Astrocyte of the spinal cord (primary cell): ENCODE measurements around the gene GRPEL2.

Experiments
- DNase-seq: peaks from one replicate; pipeline ENCODE4 v3.0.0; 2011; ENCODE audit warnings: low read depth, low spot score
- H3K4me3 ChIP-seq: 2 replicates; pipeline ENCODE4 v1.5.1; 2011; ENCODE audit warnings: low read depth, mild to moderate bottlenecking, low read length, moderate library complexity
- CTCF ChIP-seq: IDR thresholded peaks from 2 replicates; pipeline ENCODE4 v1.5.1; 2012; ENCODE audit warnings: low read depth, mild to moderate bottlenecking, low read length, inconsistent platforms
- in situ Hi-C: cut with HindIII; loops from 2 replicates; pipeline ENCODE4 v1.10.0; 2017; ENCODE audit warnings: low sequenced_read_pairs

Gene GRPEL2

GRCh38 chr5:149381986-149382338 is 36.7 kb downstream of the GRPEL2 start:
- peak; percentile 58 for DNase-seq
- no peak overlapping the region for H3K4me3 ChIP-seq
- peak; percentile 97 for TF ChIP-seq CTCF
- in situ Hi-C loops: no loop called here

GRCh38 chr5:149382517-149383220 is 37.4 kb downstream of the GRPEL2 start:
- in situ Hi-C loops: no loop called here
- H3K4me3 ChIP-seq: no peak overlapping the region
- no peak for TF ChIP-seq CTCF
- DNase-seq: no peak

- no peak overlapping the region for H3K4me3 ChIP-seq
- TF ChIP-seq CTCF: no peak
- DNase-seq: no peak
- in situ Hi-C loops: no loop called here
Observed at GRCh38 chr5:149383399-149383798, 38.1 kb downstream of the GRPEL2 start.

GRCh38 chr5:149386166-149386565 is 40.9 kb downstream of the GRPEL2 start:
- in situ Hi-C loops: no loop called here
- no peak for TF ChIP-seq CTCF
- DNase-seq: no peak
- no peak overlapping the region for H3K4me3 ChIP-seq

- H3K4me3 ChIP-seq: no peak overlapping the region
- no peak for TF ChIP-seq CTCF
- peak; percentile 30 for DNase-seq
- in situ Hi-C loops: no loop called here
Observed at GRCh38 chr5:149387081-149387631, 41.9 kb downstream of the GRPEL2 start.

GRCh38 chr5:149387982-149388381 is 42.7 kb downstream of the GRPEL2 start:
- H3K4me3 ChIP-seq: no peak overlapping the region
- in situ Hi-C loops: no loop called here
- peak; percentile 60 for DNase-seq
- TF ChIP-seq CTCF: no peak
